ENCODE data around the gene CDAN1.

GRCh38 chr15:42681119-42681518, 55.8 kb downstream of the CDAN1 start:
- TF ChIP-seq REST (IDR thresholded peaks at IDR 0.05; ENCODE audit: low read depth) (no peak), EP300 (IDR thresholded peaks at IDR 0.05; ENCODE audit: borderline replicate concordance) (no peak), RAD21 (IDR thresholded peaks at IDR 0.05; ENCODE audit: low read depth) (no peak), TAF1 (IDR thresholded peaks at IDR 0.05; ENCODE audit: low read depth) (no peak), EGR1 (IDR thresholded peaks at IDR 0.05) (no peak), NFIC (IDR thresholded peaks at IDR 0.05) (no peak), MAX (IDR thresholded peaks at IDR 0.05) (no peak), ZBTB7A (IDR thresholded peaks at IDR 0.05; ENCODE audit: low read depth) (no peak), CREB1 (IDR thresholded peaks at IDR 0.05; ENCODE audit: low read depth) (no peak), YY1 (IDR thresholded peaks at IDR 0.05; ENCODE audit: low read depth) (no peak), FOXM1 (IDR thresholded peaks at IDR 0.05; ENCODE audit: borderline replicate concordance, low read depth) (no peak)

All from Ishikawa (cell line).